Left renal cortex interstitium (tissue), 4 donors: ENCODE data around the gene GATC. TPM values are rescaled to one million over a fixed set of nuclear protein-coding genes. Genes with fewer than 3 reads are reported as not detected.
A peak's percentile ranks its signal among the peaks of the same experiment; 100 is the strongest.
"Not testable (repeated sequence)": the region's sequence is repeated elsewhere in the genome, so short reads cannot be mapped to it uniquely, and the experiment has no call there.

Experiments used
- DNase-seq, 4 donors: peaks; one replicate each; pipeline ENCODE4 v3.0.0-alpha.2; 2013; ENCODE audit warnings: low read depth in 4 of 4, low spot score in 2 of 4, missing footprints in 1 of 4
- polyA plus RNA-seq, 4 donors: library from polyadenylated mRNA; unstranded; fragments of 120-200 nt; gene quantifications; one replicate each; pipeline ENCODE4 v1.2.1, GENCODE V29; 2013; ENCODE audit not compliant: insufficient read length in 4 of 4

The GATC gene
- polyA plus RNA-seq, 4 donors = 30.5 to 36.9 (median 33.6) TPM

GRCh38 chr12:120468821-120469449 lies 22.7 kb downstream of the GATC start:
- DNase-seq = peak in 1 of 4 donors; percentile 29

GRCh38 chr12:120469450-120470149 lies 23.4 kb downstream of the GATC start, which contains the start of gene SRSF9:
TSS of gene SRSF9 (minus strand) at chr12:120469748. CDS start at chr12:120469609, 139 bp downstream.
- DNase-seq = peak in 3 of 4 donors; percentile 86 to 94 (median 94)

DNA sequence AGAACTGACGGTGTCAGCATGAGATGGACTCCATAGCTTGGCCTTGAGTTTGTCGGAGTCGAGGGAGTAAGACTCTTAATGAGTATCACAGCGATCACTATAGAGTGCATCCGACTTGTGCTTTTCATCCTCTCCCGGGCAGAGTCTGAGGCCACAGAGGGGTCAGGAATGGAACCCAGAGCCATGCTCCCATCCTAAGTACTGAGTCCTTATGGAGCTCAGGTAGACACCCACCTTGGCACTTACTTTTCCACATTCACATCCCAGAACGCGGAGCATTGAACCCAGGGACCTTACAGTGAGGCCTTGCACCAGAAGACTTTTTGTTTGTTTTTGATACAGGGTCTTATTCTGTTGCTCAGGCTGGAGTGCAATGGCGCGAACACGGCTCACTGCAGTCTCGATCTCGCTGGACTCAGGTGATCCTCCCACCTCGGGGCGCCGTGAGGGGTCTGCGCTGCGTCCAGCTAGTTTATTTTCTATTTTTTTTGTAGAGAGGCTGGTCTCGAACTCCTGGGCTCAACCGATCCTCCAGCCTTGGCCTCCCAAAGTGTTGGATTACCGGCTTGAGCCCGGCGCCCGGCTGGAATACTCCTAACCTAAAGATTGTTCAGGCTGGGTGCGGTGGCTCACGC lies 24.0 kb downstream of the GATC start:
- DNase-seq = no peak

DNA sequence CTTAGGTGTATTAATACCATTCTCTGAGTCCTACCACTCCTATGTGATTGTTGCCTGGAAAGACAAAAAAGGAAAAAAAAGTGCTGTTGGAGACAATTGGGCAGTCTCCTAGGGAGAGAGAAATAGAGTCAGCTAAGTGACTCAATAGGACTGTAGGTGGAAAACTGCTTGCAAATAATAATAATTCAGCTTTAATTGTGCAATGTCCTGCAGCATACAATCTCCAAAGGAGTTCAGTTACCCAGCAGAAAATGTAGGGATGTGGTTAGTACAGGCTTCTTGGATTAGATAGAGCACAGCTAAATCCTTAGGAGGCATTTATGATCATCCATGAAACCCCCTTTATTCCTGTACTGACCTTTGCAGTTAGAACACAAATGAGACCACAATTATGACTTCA lies 26.3 kb downstream of the GATC start:
- no peak for DNase-seq

- no peak for DNase-seq
These were observed 27.8 kb downstream of the GATC start for GRCh38 chr12:120473807-120474615.

DNA sequence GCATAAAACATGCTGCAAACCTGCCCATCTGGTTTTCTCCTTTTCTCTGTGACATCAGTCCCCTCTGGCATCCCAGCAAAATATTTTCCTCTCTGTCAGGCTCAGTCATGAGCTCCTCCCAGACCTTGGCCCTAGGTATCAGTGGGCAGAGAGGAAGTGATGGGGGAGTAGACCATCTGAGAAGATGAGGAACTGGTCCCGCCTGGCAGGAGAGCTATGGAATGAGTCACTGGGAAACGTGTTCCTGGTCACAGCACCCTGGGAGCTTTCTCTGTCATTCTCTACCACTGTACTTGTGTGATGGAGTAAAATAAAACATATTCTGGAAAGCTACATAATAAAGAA lies 28.3 kb downstream of the GATC start:
- DNase-seq = no peak

DNA sequence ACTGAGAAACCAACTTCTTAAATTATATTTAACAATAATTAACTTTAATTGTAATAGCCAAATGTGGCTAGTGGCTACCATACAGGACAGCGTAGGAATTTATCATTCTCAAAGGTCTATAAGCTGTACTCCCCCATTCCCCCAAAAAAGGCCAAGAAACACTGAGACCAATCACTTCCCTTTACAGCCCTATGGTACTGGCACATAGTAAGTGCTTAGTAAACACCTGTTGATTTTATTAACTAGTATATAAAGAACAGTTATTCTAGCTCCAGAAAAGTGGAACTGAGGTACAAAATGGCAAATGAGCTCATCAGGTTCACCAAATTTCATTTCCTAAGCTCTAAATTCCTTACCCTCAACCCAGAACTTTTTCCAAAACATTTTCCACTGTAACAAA lies 29.4 kb downstream of the GATC start:
- no peak for DNase-seq

DNA sequence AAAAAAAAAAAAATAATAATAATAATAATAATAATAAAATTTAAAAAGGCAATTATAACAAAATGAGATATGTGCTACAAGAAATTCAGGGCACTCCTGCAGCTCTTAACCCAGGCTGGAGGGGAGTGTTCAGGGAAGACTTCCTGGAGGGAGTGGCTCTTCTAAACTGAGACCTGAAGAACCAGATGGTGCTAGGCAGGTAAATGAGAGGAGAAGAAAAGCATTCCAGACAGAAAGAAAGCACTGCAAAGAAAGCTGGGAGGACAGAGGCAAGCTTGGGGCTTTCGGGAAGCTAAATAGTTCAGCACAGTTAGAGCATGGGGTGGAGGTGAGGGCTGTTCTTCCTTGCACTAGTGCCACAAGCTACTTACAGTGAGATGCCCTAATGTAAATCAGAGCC lies 33.2 kb downstream of the GATC start:
- no peak for DNase-seq

GRCh38 chr12:120480211-120480610 lies 34.0 kb downstream of the GATC start:
- no peak for DNase-seq

DNA sequence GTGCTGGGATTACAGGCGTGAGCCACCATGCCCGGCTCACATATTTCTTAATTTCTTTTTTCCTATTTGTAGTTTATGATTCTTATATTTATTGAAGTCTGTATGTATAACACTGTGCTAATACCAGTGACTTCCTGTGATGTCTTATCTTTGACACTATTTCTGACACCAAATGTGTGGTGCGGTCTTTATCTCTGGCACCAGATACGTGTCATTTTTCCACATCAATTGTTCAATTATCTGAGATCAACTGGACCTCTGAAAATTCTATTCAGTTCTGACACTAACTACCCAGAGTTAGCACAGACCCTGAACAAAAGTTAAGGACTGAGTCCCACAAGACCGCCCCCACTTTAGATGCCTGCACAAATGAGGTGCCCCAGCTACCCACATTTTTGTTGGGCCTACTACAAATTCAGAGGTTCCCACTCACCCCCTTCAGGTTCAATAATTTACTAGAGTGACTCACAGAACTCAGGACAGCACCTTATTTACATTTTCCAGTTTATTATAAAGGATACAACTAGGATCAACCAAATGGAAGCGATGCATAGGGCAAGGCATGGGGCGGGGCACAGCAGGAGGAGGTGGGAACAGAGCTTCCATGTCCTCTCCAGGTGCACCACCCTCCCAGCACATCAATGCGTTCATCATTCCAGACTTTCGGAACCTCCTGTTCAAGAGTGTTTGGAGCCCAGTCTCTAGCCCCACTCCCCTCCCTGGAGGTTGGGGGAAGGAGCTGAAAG lies 35.0 kb downstream of the GATC start:
- DNase-seq = no peak

DNA sequence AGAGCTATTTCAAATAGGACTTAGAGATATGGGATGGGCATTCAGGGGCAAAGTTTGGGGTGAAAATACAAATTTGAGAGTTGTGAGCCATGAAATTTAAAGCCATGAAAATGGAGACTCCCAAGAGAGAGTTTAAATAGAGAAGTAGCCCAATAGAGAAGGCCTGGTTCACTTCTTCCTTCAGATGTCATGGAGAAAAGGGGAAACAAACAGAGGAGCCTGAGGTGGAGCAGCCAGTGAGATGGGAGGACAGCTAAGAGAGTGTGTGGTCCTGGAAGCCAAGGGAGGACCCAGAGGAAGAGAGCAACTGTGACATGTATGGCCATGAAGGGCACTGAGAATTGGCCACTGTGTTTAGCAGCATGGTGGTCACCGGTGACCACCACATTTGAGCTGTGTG lies 37.4 kb downstream of the GATC start:
- DNase-seq = no peak

DNA sequence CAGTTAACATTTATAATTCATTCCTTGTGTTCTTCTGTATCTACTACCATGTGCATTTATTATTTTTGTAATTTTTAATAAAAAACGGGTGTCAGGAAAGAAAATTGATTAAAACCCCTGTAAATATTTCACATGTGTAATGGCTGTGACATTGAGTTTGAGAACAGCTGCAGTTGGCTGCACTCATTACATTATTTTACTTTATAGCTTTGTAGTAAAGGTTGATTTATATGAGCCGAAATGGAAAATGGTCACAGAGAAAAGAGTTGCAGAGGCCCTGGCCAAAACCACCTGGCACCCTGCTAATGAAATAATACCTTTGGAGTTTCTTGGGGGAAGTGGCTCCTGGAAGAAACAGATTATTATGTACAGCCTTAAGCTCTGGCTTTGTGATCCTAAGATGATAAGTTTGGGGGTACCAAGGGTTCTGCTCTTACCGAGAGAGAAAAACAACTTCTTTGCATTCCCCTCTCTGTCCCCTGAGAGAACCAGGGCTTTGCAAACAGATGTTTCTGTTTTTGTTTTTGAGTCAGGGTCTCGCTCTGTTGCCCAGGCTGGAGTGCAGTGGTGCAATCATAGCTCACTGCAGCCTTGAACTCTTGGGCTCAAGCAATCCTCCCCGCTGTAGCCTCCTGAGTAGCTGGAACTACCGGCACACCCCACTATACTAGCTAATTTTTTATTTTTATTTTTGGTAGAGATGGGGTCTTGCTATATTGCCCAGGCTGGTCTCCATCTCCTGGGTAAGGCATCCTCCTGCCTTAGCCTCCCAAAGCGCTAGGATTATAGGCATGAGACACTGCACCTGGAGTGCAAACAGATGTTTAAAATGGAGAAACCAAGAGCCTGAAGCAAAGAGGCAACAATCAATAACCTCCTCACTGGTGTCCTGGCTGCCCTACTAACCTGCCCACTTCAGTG lies 40.0 kb downstream of the GATC start:
- DNase-seq = no peak

DNA sequence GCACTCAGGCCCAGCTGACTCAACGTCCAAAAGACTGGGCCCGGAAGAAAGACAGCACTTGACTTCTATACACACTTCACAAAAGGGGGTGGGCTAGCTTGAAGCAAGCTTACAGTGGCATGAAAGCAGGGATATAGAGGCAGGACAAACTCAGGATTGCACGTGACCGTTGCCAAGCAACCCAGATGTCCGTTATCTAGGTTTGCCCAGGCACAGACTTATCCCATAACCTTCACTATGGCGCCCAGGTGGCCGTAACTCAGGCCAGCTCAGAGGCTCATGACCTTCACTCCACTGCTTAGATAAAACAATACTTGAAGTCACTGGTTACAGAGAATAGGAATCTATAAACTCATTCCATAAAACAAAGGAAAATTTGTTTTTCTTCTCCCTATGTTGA lies 41.3 kb downstream of the GATC start:
- not testable (repeated sequence) for DNase-seq

- no peak for DNase-seq
These were observed 41.9 kb downstream of the GATC start for GRCh38 chr12:120488057-120488640.

GRCh38 chr12:120489018-120489417 lies 42.8 kb downstream of the GATC start:
- no peak for DNase-seq

DNA sequence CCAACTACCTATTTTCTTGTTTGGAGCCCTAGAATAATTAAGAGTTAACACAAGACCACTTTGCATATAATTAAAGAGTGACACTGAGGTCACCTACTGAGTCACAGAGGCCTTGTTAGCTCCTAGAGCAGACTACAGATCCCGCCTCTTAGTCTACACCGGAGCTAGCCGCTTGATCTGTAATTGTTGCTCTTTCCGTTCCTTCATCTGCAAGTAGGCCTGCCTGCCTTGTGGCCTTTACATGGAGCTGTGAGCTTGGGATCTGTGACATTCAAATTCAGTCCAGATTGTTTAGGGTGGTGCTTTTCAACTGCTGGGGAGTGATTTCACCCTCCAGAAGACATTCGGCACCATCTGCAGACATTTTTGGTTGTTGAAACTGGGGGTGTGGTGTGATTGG lies 44.1 kb downstream of the GATC start:
- no peak for DNase-seq

GRCh38 chr12:120490833-120491512 lies 44.7 kb downstream of the GATC start:
- DNase-seq = no peak

- no peak for DNase-seq
These were observed 49.0 kb downstream of the GATC start for GRCh38 chr12:120495186-120495730.
